ENCODE measurements around the gene HSD17B13.

Gene HSD17B13

GRCh38 chr4:87270825-87271224, 51.9 kb downstream of the HSD17B13 start:
- TF ChIP-seq POLR2A (IDR thresholded peaks at IDR 0.05; ENCODE audit: extremely low read depth, insufficient read length) (no peak), MYC (IDR thresholded peaks at IDR 0.05; ENCODE audit: low read depth, low read length) (no peak)
- TF ChIP-seq, protein P1, sequence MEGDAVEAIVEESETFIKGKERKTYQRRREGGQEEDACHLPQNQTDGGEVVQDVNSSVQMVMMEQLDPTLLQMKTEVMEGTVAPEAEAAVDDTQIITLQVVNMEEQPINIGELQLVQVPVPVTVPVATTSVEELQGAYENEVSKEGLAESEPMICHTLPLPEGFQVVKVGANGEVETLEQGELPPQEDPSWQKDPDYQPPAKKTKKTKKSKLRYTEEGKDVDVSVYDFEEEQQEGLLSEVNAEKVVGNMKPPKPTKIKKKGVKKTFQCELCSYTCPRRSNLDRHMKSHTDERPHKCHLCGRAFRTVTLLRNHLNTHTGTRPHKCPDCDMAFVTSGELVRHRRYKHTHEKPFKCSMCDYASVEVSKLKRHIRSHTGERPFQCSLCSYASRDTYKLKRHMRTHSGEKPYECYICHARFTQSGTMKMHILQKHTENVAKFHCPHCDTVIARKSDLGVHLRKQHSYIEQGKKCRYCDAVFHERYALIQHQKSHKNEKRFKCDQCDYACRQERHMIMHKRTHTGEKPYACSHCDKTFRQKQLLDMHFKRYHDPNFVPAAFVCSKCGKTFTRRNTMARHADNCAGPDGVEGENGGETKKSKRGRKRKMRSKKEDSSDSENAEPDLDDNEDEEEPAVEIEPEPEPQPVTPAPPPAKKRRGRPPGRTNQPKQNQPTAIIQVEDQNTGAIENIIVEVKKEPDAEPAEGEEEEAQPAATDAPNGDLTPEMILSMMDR (IDR thresholded peaks at IDR 0.05; ENCODE audit: low read depth, low read length), result no peak
- TF ChIP-seq, protein P2, sequence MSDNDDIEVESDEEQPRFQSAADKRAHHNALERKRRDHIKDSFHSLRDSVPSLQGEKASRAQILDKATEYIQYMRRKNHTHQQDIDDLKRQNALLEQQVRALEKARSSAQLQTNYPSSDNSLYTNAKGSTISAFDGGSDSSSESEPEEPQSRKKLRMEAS (IDR thresholded peaks at IDR 0.05; ENCODE audit: low read depth, low read length), result no peak
- DNase-seq (ENCODE audit: low read depth), result no peak
- no peak overlapping the region for H3K4me3 ChIP-seq (ENCODE audit: low read depth, low read length)

DNA sequence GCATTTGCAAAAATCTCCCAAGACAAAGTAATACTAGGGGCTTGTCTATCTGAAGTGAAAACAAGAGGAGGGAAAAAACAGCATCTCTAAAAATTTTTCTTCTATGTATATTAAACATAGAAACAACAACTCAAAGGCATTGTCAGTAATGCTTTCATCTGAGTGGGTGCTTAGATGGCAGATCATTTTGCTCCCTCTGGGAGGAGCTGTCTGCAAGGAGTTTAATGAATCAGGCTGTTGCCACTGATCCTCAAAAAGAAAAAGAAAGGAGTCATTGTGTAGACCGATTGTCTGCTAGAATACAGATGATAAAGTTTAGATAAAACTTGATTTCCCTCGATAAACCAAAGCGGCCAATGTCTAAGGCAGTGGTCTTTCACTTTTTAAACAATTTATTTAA, 52.5 kb downstream of the HSD17B13 start:
- peak; percentile 60 for DNase-seq (ENCODE audit: low read depth)
- no peak overlapping the region for H3K4me3 ChIP-seq (ENCODE audit: low read depth, low read length)
- no peak for TF ChIP-seq MYC (IDR thresholded peaks at IDR 0.05; ENCODE audit: low read depth, low read length)
- TF ChIP-seq, protein P1 (IDR thresholded peaks at IDR 0.05; ENCODE audit: low read depth, low read length), result peak; percentile 59
- TF ChIP-seq, protein P2 (IDR thresholded peaks at IDR 0.05; ENCODE audit: low read depth, low read length), result no peak

DNA sequence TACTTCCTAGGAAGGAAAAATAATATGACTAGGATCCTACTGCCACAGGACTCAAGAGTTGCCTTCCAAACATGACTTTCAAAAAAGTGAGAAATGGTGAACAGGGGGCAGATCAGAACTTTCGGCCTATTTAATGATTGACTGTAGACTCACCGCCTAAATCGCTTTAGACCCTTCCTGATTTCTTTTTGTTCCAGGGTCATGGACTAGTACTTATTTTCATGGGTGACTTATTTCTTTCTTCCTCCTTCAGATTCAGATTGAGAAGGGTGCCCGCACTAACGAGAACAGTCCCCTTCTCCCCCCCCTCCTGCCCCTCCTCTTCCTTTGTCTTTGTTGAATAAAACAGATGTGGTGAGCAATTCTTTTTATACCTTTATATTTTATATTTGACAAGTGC, 54.3 kb downstream of the HSD17B13 start:
- TF ChIP-seq MYC (IDR thresholded peaks at IDR 0.05; ENCODE audit: low read depth, low read length), result no peak
- TF ChIP-seq POLR2A (IDR thresholded peaks at IDR 0.05; ENCODE audit: extremely low read depth, insufficient read length), result no peak
- TF ChIP-seq, protein P2 (IDR thresholded peaks at IDR 0.05; ENCODE audit: low read depth, low read length), result no peak
- TF ChIP-seq, protein P1 (IDR thresholded peaks at IDR 0.05; ENCODE audit: low read depth, low read length), result no peak
- no peak for DNase-seq (ENCODE audit: low read depth)
- H3K4me3 ChIP-seq (ENCODE audit: low read depth, low read length), result no peak overlapping the region

DNA sequence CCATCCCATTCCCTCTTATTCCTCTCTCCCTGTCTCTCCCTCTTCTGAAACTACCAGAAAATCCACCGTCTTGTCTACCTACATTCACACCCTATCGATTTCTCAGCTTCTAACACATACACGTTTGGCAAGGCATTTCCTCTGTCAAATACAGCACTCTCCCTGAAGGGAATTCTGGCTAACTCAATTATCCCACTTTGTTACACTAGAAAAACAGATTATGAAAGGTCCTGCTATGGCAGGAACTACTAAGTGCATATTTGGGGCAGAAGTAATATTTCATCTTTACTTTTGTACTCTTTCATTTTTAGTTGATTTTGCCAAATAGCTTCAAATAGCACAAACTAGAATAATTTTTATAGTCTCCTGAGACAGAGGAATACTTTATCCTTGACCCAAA, 55.7 kb downstream of the HSD17B13 start:
- DNase-seq (ENCODE audit: low read depth), result no peak
- TF ChIP-seq, protein P1 (IDR thresholded peaks at IDR 0.05; ENCODE audit: low read depth, low read length), result no peak
- no peak for TF ChIP-seq MYC (IDR thresholded peaks at IDR 0.05; ENCODE audit: low read depth, low read length)
- TF ChIP-seq, protein P2 (IDR thresholded peaks at IDR 0.05; ENCODE audit: low read depth, low read length), result no peak
- no peak overlapping the region for H3K4me3 ChIP-seq (ENCODE audit: low read depth, low read length)

DNA sequence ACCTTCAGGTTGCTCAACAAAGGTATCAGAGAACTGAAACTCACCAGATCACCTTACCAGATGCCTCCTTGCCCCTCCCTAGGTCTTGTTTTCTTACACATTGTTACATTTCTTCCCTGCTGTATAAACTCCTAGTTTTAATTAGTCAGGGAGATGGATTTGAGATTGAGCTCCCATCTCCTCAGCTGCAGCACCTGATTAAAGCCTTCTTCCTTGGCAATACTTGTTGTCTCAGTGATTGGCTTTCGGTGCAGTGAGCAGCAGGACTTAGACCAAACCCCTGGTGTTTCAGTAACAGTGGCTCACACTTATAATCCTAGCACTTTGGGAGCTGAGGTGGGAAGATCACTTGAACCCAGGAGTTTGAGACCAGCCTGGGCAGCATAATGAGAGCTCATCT, 59.8 kb downstream of the HSD17B13 start:
- H3K4me3 ChIP-seq (ENCODE audit: low read depth, low read length), result no peak overlapping the region
- no peak for DNase-seq (ENCODE audit: low read depth)
- TF ChIP-seq MYC (IDR thresholded peaks at IDR 0.05; ENCODE audit: low read depth, low read length), result no peak

DNA sequence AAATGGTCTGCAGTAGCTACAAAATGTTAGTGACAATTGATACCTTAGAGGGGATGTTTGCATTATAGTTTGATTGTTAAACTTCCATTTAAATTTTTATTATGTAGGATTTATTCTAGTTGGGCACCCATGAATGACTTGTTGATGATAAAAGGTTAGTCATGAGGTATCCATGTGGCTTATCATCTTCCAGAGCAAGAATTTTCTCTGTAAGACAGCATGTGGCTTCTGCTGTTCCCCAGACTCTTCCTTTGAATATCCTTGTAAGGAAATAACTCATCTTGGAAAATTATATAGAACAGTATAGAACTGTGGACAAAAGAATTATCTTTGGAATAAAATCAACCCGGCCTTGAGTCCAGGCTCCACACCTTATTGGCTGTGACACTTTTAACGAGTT, 62.2 kb downstream of the HSD17B13 start:
- no peak for DNase-seq (ENCODE audit: low read depth)
- TF ChIP-seq POLR2A (IDR thresholded peaks at IDR 0.05; ENCODE audit: extremely low read depth, insufficient read length), result no peak
- no peak for TF ChIP-seq MYC (IDR thresholded peaks at IDR 0.05; ENCODE audit: low read depth, low read length)
- TF ChIP-seq, protein P1 (IDR thresholded peaks at IDR 0.05; ENCODE audit: low read depth, low read length), result no peak
- TF ChIP-seq, protein P2 (IDR thresholded peaks at IDR 0.05; ENCODE audit: low read depth, low read length), result no peak
- H3K4me3 ChIP-seq (ENCODE audit: low read depth, low read length), result no peak overlapping the region
